Left ventricle myocardium inferior (tissue), 1 donor: ENCODE data around the gene BCAS3. TPM values are rescaled to one million over a fixed set of nuclear protein-coding genes. Genes with fewer than 3 reads are reported as not detected.
A peak's percentile ranks its signal among the peaks of the same experiment; 100 is the strongest.

Experiments
- DNase-seq: peaks from one replicate; pipeline ENCODE4 v3.0.0-alpha.2; 2020
- H3K27ac ChIP-seq: fragments of 200-600 bp; replicated peaks from 2 replicates; pipeline ENCODE4 v1.8.0; 2021
- H3K27me3 ChIP-seq: fragments of 200-600 bp; 2 replicates; pipeline ENCODE4 v1.8.0; 2021; ENCODE audit warnings: low read depth
- H3K36me3 ChIP-seq: fragments of 200-600 bp; 2 replicates; pipeline ENCODE4 v1.8.0; 2021
- H3K4me1 ChIP-seq: fragments of 200-600 bp; 2 replicates; pipeline ENCODE4 v1.8.0; 2021
- H3K4me3 ChIP-seq: fragments of 200-600 bp; 2 replicates; pipeline ENCODE4 v1.8.0; 2021; ENCODE audit warnings: mild to moderate bottlenecking, moderate library complexity
- H3K9me3 ChIP-seq: fragments of 200-600 bp; replicated peaks from 2 replicates; pipeline ENCODE4 v1.8.0; 2021
- CTCF ChIP-seq: fragments of 200-600 bp; IDR thresholded peaks from 2 replicates; pipeline ENCODE4 v1.8.0; 2021; ENCODE audit warnings: antibody characterized with exemption, mild to moderate bottlenecking, borderline replicate concordance
- intact Hi-C: fragments of 100-400 bp; cut with micrococcal nuclease; formaldehyde crosslinking; loops from one replicate; pipeline ENCODE4 v1.11.0; 2022
- total RNA-seq: library from RNA; stranded (reverse); fragmentation: NEBNext Ultra II Directional; extraction: Animal tissue kit (Norgen Biotek cat#: 25700); gene quantifications from one replicate; pipeline ENCODE4 v1.2.1, GENCODE V29; 2021
- donor health status: DM: no; HTN: yes; CAD: no; lungs with severe emphysema.

The BCAS3 gene
- total RNA-seq, 1 donor from 2014 or later, result 16.5 TPM

DNA sequence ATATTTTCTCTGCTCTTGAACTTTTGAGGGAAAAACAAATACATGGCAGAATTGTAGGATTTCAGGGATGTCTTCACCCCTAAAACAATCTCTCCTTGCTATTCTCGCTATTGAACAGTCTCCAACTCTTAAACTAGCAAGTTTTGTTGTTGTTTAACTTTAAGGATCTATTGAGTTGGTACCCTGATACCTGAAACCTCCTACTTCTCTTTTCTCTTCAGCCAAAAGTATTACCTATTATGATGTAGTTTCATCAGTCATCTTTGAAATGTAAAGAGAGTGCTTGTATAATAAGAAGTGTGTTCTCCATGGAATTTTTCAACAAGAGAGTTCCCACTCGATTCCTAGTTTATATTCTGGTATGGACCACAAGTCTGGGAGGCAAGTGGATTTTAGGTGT is 510.4 kb downstream of the BCAS3 start:
- Histone ChIP-seq H3K27ac (no peak overlapping the region), H3K4me3 (no peak overlapping the region), H3K4me1 (no peaks in the 10 kb centered on the region), H3K9me3 (peaks cover 3% of the 10 kb centered on the region), H3K36me3 (no peaks in the 10 kb centered on the region), H3K27me3 (no peaks in the 10 kb centered on the region)
- TF ChIP-seq CTCF, result no peak
- no peak for DNase-seq
- intact Hi-C loops, result no loop called here

DNA sequence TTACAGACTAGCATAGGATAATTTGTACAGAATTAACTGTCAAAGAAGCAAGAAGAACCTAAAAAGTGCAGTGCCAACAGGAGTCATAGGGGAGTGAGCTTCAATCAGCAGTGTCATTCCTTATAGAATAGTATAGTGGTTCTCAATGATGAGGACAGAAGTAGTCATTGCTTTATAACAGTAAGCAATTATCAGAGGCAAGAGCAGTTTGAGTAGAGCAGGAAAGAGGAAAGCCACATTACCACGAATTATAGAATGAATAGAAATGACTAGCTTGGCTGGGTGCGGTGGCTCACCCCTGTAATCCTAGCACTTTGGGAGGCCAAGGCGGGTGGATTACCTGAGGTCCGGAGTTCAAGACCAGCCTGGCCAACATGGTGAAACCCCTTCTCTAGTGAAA is 512.3 kb downstream of the BCAS3 start:
- TF ChIP-seq CTCF, result no peak
- Histone ChIP-seq H3K27me3 (no peaks in the 10 kb centered on the region), H3K36me3 (no peaks in the 10 kb centered on the region), H3K4me1 (no peaks in the 10 kb centered on the region), H3K27ac (no peak overlapping the region), H3K4me3 (no peak overlapping the region), H3K9me3 (peaks cover 3% of the 10 kb centered on the region)
- intact Hi-C loops, result no loop called here
- DNase-seq, result no peak

DNA sequence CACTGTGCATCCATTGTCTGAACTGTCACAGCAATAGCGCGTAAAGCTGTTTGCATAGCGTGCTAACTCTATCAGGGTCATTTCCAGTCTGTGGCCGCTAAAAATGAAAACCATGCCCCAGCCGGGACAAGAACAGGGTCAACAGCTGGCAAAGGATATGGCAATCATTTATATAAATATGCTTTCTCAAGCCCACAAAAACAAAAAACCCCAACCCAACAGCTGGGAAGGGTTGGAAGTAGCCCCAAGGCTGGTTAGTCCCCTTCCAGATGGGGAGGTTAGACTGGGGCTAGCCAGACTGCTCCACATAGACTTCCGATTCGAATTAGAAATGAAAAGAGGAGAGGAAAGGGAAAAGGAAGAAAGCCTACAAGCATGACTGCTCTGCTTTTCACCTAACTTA is 518.7 kb downstream of the BCAS3 start:
- peaks cover 3% of the 10 kb centered on the region for H3K9me3 ChIP-seq
- H3K36me3 ChIP-seq, result no peaks in the 10 kb centered on the region
- no peak overlapping the region for H3K27ac ChIP-seq
- no peaks in the 10 kb centered on the region for H3K4me1 ChIP-seq
- no peak for TF ChIP-seq CTCF
- intact Hi-C loops, result no loop called here
- H3K27me3 ChIP-seq, result no peaks in the 10 kb centered on the region
- H3K4me3 ChIP-seq, result no peak overlapping the region
- DNase-seq, result no peak

DNA sequence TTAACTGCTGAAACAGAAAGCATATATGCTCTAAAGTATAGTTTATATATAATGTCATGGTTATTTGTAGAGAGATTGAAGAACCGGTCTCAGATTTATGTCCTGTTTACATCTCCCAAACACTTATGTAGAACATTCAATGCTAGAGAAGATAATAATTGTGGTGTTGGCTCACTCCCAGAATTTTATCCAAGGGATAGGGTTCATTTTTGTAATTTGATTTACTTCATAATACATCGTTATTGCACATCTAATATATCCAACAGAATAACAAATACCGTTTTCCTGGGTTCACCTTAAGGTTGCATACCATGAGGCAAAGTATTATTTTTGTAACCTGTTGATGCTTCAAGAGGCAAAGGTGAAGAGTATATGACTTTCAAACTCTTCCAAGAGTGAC is 519.1 kb downstream of the BCAS3 start:
- peaks cover 3% of the 10 kb centered on the region for H3K9me3 ChIP-seq
- DNase-seq, result no peak
- no peaks in the 10 kb centered on the region for H3K36me3 ChIP-seq
- intact Hi-C loops, result no loop called here
- H3K4me1 ChIP-seq, result no peaks in the 10 kb centered on the region
- H3K4me3 ChIP-seq, result no peak overlapping the region
- H3K27ac ChIP-seq, result no peak overlapping the region
- TF ChIP-seq CTCF, result no peak
- no peaks in the 10 kb centered on the region for H3K27me3 ChIP-seq

- no peak for DNase-seq
- intact Hi-C loops, result no loop called here
- Histone ChIP-seq H3K4me3 (no peak overlapping the region), H3K9me3 (no peaks in the 10 kb centered on the region), H3K27ac (peak overlapping the region; percentile 60), H3K36me3 (no peaks in the 10 kb centered on the region), H3K4me1 (no peaks in the 10 kb centered on the region), H3K27me3 (no peaks in the 10 kb centered on the region)
- no peak for TF ChIP-seq CTCF
These were observed 522.0 kb downstream of the BCAS3 start for GRCh38 chr17:61199431-61200338.
